Neural cell (in vitro differentiated cells): ENCODE measurements around the gene ZNF878.

Experiments
- CTCF ChIP-seq: fragments of 450-650 bp; IDR thresholded peaks from 2 replicates; pipeline ENCODE4 v1.5.1; 2014; ENCODE audit warnings: antibody characterized with exemption, mild to moderate bottlenecking, moderate library complexity; ENCODE audit not compliant: poor library complexity, severe bottlenecking
- POLR2AphosphoS5 ChIP-seq: IDR thresholded peaks from 2 replicates; pipeline ENCODE4 v1.6.1; 2012
- TAF1 ChIP-seq: IDR thresholded peaks from 2 replicates; pipeline ENCODE4 v1.6.1; 2012; ENCODE audit warnings: low read depth

GRCh38 chr19:12034198-12034597 lies 18.6 kb downstream of the ZNF878 start:
- TF ChIP-seq TAF1 (no peak), CTCF (no peak), POLR2AphosphoS5 (no peak)
